Muscle of arm (tissue), 14 donors: ENCODE results near the gene HES6. TPM values are rescaled to one million over a fixed set of nuclear protein-coding genes. Genes with fewer than 3 reads are reported as not detected.
A peak's percentile ranks its signal among the peaks of the same experiment; 100 is the strongest.

Experiments used
- DNase-seq: peaks from one replicate; pipeline ENCODE4 v3.0.0-alpha.2; 2013
- long read RNA-seq, 11 donors: transcript quantifications; one replicate each; lab custom pipeline, GENCODE V29; 2026
- polyA plus RNA-seq, 12 donors: library from polyadenylated mRNA; unstranded; fragments of 120-200 nt; gene quantifications; one replicate each; pipeline ENCODE4 v1.2.1, GENCODE V29; 2013; ENCODE audit not compliant: insufficient read length in 12 of 12

The HES6 gene
- 10 to 100 TPM in 10 of 12 donors, 1 to 10 TPM in 1, not detected in 1; 5.9 to 53.7 (median 15.5) TPM for polyA plus RNA-seq
- long read RNA-seq, donor 1, transcript HES6-201 (4 exons, 1,454 nt) = major isoform, 8 of 12 reads
- long read RNA-seq, donor 1, partial matches to known transcripts = 0 of 12 reads
- long read RNA-seq, donor 1, other reads (novel, unspliced or antisense) = 0 of 12 reads
- long read RNA-seq, donor 2, transcript HES6-201 (4 exons, 1,454 nt) = major isoform, 7 of 9 reads
- long read RNA-seq, donor 2, partial matches to known transcripts = 0 of 9 reads
- long read RNA-seq, donor 2, other reads (novel, unspliced or antisense) = 0 of 9 reads
- long read RNA-seq, donor 3, transcript HES6-201 (4 exons, 1,454 nt) = major isoform, 8 of 10 reads
- long read RNA-seq, donor 3, partial matches to known transcripts = 0 of 10 reads
- long read RNA-seq, donor 3, other reads (novel, unspliced or antisense) = 0 of 10 reads
- long read RNA-seq, donor 4, partial matches to known transcripts = 0 of 4 reads
- long read RNA-seq, donor 4, other reads (novel, unspliced or antisense) = 0 of 4 reads
- long read RNA-seq, donor 5, transcript HES6-201 (4 exons, 1,454 nt) = major isoform, 15 of 26 reads
- long read RNA-seq, donor 5, transcript HES6-203 (3 exons, 1,600 nt) = minor isoform, 9 of 26 reads
- long read RNA-seq, donor 5, partial matches to known transcripts = 0 of 26 reads
- long read RNA-seq, donor 5, other reads (novel, unspliced or antisense) = 0 of 26 reads
- long read RNA-seq, donor 6, partial matches to known transcripts = 0 of 5 reads
- long read RNA-seq, donor 6, other reads (novel, unspliced or antisense) = 0 of 5 reads
- long read RNA-seq, donor 7, partial matches to known transcripts = 0 of 1 reads
- long read RNA-seq, donor 7, other reads (novel, unspliced or antisense) = 0 of 1 reads
- long read RNA-seq, donor 8, transcript HES6-201 (4 exons, 1,454 nt) = major isoform, 15 of 19 reads
- long read RNA-seq, donor 8, partial matches to known transcripts = 0 of 19 reads
- long read RNA-seq, donor 8, other reads (novel, unspliced or antisense) = 0 of 19 reads
- long read RNA-seq, donor 9, transcript HES6-201 (4 exons, 1,454 nt) = major isoform, 5 of 5 reads
- long read RNA-seq, donor 9, partial matches to known transcripts = 0 of 5 reads
- long read RNA-seq, donor 9, other reads (novel, unspliced or antisense) = 0 of 5 reads
- long read RNA-seq, donor 10, transcript HES6-201 (4 exons, 1,454 nt) = major isoform, 16 of 19 reads
- long read RNA-seq, donor 10, partial matches to known transcripts = 0 of 19 reads
- long read RNA-seq, donor 10, other reads (novel, unspliced or antisense) = 0 of 19 reads
- long read RNA-seq, donor 11, transcript HES6-203 (3 exons, 1,600 nt) = minor isoform, 5 of 16 reads
- long read RNA-seq, donor 11, transcript HES6-201 (4 exons, 1,454 nt) = major isoform, 10 of 16 reads
- long read RNA-seq, donor 11, partial matches to known transcripts = 0 of 16 reads
- long read RNA-seq, donor 11, other reads (novel, unspliced or antisense) = 0 of 16 reads

DNA sequence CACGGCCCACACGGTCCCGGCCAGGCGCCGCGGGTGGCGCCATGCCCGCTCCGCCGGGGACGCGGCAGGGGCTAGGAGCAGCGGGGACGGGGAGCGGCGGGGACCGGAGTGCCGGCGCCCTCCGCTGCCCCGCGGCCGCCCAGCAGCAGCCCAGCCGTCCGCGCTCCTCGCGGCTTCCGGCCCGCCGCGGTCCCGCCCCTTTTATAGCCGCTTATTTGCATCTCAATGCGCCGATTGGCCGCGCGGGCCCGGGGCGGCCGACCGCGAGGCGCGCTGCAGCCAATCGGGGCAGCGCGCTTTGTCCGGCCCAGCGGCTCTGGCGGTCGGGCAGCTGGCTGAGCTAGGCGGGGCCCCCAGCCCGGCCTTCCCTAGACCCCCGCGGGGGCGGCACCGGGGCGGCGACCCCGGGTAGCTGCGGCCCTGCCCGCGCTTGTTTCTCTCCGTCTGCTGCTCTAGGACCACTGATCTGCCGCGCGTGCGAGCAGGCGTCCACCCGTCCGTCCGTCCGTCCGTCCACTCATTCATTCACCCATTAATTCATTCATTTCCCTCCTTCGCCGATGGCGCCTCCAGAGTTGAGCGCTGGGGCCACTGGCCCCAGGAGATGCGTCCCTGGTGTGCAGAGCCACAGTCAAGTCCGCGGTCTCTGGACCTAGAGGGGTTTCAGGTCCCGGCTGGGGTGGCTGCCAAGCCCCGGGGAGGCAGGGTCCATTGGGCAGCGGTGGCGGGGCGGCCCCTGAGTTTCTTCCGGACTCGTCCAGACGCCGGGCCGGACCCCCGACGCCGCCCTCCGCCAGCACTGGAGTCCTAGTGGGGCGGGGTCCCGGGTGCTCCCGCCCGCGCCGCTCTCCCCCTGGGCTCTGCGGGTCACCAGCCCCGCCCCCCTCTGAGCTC lies at the start of gene HES6:
HES6 (minus strand) TSS at position 176 of the 894 bp plus-strand sequence; CDS start at position 43, 133 bp downstream.
- DNase-seq = peak; percentile 85

- no peak for DNase-seq
These were observed 49.7 kb upstream of the HES6 start for GRCh38 chr2:238289574-238289973.

DNA sequence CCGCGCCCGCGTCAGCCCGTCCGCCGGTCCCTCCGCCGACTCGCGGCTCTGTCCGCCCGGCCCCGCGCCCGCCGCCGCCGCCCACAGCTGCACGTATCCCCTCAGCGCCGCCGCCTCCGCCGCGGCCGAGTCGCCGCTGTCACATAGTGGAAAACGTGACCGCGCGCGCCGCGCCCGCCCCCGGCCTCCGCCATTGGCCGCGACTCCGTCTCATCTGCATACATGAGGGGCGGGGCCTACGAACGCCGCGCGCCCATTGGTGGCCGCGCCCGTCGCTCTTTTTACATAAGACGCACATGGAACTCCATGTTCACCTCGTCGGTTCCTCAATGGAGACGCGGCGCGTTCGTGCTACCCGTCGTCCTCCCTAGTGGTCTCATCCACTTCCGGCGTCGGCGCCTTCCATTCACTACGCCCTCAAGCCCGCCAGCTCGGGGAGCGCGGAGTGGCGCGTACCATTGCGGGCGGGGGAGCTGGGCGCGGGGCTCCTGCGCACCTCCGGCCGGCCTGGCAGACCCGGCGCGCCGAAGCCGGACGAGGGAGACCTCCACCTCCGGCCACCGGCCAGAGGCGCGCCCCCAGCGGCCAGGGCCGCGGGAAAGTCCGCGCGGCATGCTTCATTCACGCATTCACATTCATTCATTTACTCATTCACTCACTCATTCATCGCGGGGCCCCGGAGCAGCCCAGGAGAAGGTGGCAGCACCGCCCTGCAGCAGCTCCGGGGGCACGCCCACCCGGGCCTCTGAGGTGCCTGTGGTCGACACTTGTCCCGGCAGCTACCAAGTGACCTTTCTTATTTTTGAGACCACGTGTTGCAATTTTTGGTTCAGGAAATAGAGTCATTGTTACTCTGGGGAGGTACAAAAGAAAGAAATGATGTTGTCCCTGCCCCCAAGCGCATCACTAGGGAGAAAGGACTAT lies 49.1 kb upstream of the HES6 start:
- peak; percentile 99 for DNase-seq

GRCh38 chr2:238287737-238288649 lies 48.2 kb upstream of the HES6 start, which contains the start of gene PER2:
Gene PER2, minus strand, starts transcription at chr2:238288610. Its CDS starts 10,674 bp downstream, at chr2:238277936.
- DNase-seq = peak; percentile 67

DNA sequence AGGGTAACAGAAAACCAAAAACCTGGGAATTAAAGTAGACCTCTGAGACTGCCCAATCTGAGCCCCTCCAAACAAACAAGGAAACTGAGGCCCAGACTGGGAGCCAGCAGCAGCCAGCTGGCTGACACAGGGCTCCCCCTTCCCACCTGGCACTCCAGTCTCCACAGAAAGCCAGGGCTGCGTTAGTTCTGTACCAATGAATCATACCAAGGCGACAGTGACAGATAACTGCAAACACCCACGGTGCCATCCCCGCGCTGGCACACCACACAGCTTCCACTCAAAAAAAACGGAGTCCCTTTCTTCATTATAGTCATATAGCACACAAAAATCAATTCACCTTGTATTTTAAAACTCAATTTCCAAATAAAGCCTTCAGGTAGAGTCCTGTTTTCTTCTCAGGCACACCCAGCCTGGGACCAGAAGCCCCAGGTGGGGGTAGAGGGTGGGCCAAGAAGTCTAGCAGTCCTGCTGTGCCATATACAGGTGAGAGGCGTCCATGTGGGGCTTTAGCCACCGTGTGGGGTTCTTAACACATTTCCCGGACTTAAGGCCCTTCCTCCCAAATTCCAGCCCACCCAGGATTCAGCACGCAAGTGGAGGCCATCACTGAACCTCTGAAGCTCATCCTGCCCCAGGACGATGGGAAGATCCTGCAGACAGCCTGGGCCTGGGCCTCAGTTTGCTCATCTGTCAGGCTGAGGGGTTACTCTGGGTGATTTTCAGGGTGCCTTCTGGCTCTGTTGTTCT lies 47.3 kb upstream of the HES6 start:
- DNase-seq = no peak

DNA sequence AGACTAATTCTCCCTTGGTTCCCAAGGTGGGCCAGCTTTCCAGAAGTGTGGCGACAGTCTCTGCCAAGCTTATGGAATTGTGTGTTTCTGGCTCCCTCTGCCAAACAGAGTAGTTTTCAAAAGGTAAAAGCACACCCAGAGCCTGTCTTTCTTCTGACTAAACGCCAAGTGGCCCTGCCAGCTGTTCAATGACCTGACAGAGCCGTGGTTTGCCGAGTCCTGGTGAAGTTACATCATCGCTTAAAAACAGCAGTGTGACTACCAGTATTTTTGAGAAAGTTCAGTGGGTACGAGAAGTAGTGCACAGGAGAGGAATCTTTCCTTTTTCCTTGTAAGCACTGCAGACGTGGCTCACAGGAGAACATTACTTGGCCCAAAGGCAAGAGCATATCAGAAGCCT lies 46.7 kb upstream of the HES6 start:
- peak; percentile 52 for DNase-seq

GRCh38 chr2:238286095-238286494 lies 46.3 kb upstream of the HES6 start:
- peak; percentile 25 for DNase-seq

GRCh38 chr2:238285653-238286082 lies 45.8 kb upstream of the HES6 start:
- peak; percentile 90 for DNase-seq

DNA sequence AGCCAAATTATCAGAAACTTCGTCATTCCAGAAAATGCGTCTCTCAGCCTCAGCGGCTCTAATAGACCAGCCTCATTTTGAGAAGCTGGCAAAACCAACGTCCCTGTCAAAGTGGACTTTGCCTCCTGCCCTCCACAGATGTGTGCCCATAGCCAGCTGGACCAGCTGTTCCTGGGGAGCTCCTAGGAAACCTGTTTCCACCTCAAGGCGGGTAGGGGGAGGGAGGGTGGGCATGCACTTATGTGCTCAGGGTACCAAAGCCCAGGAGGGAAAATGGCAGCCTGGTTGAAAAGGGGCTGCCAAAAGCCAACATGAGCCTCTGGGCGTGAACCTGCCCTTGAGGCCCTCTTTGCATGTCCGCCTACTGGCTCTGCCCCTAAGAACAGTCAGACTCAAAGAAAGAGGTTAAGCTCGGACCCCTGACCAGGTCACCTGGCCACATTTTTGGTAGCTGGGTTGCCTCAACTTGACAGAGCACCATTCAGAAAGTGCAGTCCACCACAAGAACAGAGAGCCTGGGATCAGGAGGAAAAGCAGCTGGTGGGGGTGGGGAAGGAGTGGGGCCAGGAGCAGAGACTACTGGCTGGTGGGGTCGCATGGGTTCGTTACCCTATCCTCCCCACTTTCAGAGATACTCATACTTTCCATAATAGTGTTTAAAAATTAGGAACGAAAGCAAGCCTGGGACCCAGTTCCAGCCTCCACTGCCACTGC lies 45.1 kb upstream of the HES6 start:
- DNase-seq = no peak

DNA sequence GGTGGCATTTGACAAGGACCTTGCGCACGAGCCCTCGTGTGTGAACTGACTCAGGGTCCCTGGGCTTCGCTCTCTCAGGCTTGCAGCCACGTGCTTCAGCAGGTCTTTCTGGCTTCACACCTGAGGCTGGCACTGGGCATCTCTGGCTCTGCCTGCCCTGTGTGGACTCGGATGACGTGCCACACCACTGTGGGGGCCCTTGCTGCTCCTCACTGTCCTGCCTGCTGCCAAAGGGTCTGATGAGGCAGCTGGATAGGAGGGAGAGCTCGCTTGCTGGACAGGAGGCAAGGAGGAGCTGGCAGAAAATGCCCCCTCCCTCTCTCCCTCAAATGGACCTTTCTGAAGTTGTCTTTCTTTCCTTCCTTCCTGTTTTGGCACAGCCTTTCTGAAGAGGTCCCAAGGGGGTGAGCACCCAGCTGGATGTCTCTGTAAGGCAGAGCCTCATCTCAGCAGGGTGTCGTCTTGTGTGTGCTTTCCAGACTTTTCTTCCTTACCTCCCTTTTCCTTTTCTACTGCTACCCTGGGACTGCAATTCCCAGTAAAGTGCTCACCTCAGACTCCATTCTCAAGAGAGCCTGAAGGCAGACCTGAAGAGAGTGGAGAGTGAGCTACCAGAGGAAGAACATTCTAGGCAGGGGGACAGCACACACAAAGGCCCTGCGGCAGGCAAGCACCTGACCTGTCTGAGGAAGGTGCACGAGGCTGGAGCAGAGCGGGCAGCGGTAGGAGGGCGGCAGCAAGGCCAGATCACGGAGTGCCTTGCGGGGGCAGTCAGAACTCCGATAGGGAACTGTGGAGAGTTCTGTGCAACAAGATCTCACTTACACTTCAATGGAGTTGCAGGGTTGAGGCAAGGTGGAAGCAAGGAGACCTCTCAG lies 43.3 kb upstream of the HES6 start:
- DNase-seq = no peak

- no peak for DNase-seq
These were observed 42.1 kb upstream of the HES6 start for GRCh38 chr2:238281826-238282480.

DNA sequence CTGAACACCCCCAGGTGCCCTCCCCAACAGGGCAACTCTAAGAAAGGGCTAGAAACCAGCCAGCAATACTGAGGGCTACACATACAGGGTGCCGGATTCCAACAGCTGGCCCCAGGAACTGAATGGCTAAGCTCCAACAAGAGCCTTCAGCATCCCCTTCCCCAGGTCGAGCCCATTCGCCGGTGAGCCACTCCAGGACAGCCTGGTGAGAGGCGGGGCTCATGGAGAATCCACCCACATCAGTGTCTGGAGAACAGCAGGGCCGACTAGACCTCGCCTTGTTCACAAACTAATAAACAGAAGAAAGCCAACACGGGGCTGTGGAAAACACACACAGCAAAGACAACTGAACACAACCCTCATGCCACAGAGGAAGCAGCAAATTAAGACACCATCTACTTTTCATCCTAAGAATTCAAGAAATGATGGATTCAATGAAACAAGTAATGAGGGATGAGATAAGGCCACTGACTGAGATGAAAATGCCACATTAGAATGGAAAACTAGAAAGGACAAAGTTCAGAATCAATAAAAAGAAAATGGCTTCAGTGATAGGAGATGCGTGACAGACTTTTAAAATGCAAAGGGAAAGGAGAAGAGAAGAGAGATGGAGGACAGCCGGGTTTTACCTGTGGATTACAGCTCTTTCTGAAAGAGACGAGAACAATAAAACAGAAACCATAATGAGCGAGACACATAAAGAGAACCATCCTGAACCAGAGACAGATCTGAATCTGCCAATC lies 40.4 kb upstream of the HES6 start:
- no peak for DNase-seq

DNA sequence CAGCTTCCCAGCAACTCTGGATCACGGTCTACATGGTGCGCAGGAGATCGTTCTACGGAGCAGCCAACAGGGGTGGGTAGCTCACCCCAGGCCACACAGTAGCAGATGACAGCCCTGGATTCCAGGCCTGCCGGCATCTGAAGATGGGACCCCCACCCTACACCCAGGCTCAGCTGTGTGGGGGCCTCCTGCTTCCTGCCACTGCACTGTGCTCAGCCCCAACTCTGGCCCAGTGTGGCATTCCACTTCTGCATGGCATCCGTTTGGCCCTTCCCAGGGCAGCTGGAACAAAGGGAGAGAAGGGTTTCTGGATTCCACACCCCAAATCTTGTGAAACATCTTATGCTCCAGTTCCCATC lies 39.5 kb upstream of the HES6 start:
- DNase-seq = no peak
